Lower lobe of right lung (tissue), 2 donors: ENCODE results near the gene SLC6A1. TPM values are rescaled to one million over a fixed set of nuclear protein-coding genes. Genes with fewer than 3 reads are reported as not detected.

Experiments
- ATAC-seq, 2 donors: fragments of 200-7000 bp; cut with Tn5 transposase; one replicate each; pipeline ENCODE4 v1.9.1; 2020 to 2022; ENCODE audit warnings: mild to moderate bottlenecking in 2 of 2, moderate library complexity in 2 of 2
- DNase-seq: peaks from one replicate; pipeline ENCODE4 v3.0.0-alpha.2; 2020
- H3K27ac ChIP-seq: fragments of 200-600 bp; one replicate; pipeline ENCODE4 v1.8.0; 2022
- H3K27me3 ChIP-seq: fragments of 200-600 bp; one replicate; pipeline ENCODE4 v1.8.0; 2022; ENCODE audit warnings: low read depth
- H3K36me3 ChIP-seq: fragments of 200-600 bp; one replicate; pipeline ENCODE4 v1.8.0; 2022; ENCODE audit warnings: mild to moderate bottlenecking
- H3K4me1 ChIP-seq: fragments of 200-600 bp; one replicate; pipeline ENCODE4 v1.8.0; 2022
- H3K4me3 ChIP-seq: fragments of 200-600 bp; one replicate; pipeline ENCODE4 v1.8.0; 2022; ENCODE audit warnings: mild to moderate bottlenecking
- H3K9me3 ChIP-seq: fragments of 200-600 bp; one replicate; pipeline ENCODE4 v1.8.0; 2022
- CTCF ChIP-seq: fragments of 200-600 bp; IDR thresholded peaks from one replicate; pipeline ENCODE4 v1.8.0; 2022; ENCODE audit warnings: antibody characterized with exemption, mild to moderate bottlenecking
- intact Hi-C: fragments of 100-400 bp; cut with DNase I; formaldehyde crosslinking; loops from one replicate; pipeline ENCODE4 v1.11.0; 2022
- total RNA-seq: library from RNA; stranded (reverse); fragmentation: NEBNext Ultra II Directional; extraction: Animal tissue kit (Norgen Biotek cat#: 25700); gene quantifications from one replicate; pipeline ENCODE4 v1.2.1, GENCODE V29; 2021
- donor health status: DM: no; HTN: yes; CAD: no; lungs with severe emphysema.

Gene SLC6A1
- total RNA-seq, 1 donor from 2014 or later = 1.8 TPM

GRCh38 chr3:10955711-10956453 lies 36.7 kb upstream of the SLC6A1 start:
- H3K27ac ChIP-seq = peak overlapping the region; percentile 53
- ATAC-seq (no peak), DNase-seq (no peak)
- peaks cover 33% of the 10 kb centered on the region for H3K4me1 ChIP-seq
- no peaks in the 10 kb centered on the region for H3K27me3 ChIP-seq
- H3K4me3 ChIP-seq = no peak overlapping the region
- intact Hi-C loops = no loop called here
- no peaks in the 10 kb centered on the region for H3K36me3 ChIP-seq
- H3K9me3 ChIP-seq = no peaks in the 10 kb centered on the region
- no peak for TF ChIP-seq CTCF

- no peak for DNase-seq
- no peak for ATAC-seq
- intact Hi-C loops = no loop called here
- Histone ChIP-seq H3K27ac (peak overlapping the region; percentile 53), H3K4me3 (no peak overlapping the region), H3K27me3 (no peaks in the 10 kb centered on the region), H3K9me3 (no peaks in the 10 kb centered on the region), H3K4me1 (peaks cover 33% of the 10 kb centered on the region), H3K36me3 (no peaks in the 10 kb centered on the region)
- TF ChIP-seq CTCF = no peak
Observed at GRCh38 chr3:10956531-10956930, 36.0 kb upstream of the SLC6A1 start.

- peak overlapping the region; percentile 53 for H3K27ac ChIP-seq
- no peak for TF ChIP-seq CTCF
- DNase-seq (no peak), ATAC-seq (no peak)
- no peaks in the 10 kb centered on the region for H3K9me3 ChIP-seq
- no peaks in the 10 kb centered on the region for H3K27me3 ChIP-seq
- no peak overlapping the region for H3K4me3 ChIP-seq
- no peaks in the 10 kb centered on the region for H3K36me3 ChIP-seq
- H3K4me1 ChIP-seq = peaks cover 33% of the 10 kb centered on the region
- intact Hi-C loops = no loop called here
Observed at GRCh38 chr3:10956986-10957385, 35.6 kb upstream of the SLC6A1 start.

GRCh38 chr3:10957976-10958749 lies 34.4 kb upstream of the SLC6A1 start:
- no peak for TF ChIP-seq CTCF
- Histone ChIP-seq H3K27me3 (no peaks in the 10 kb centered on the region), H3K27ac (no peak overlapping the region), H3K9me3 (no peaks in the 10 kb centered on the region), H3K4me3 (no peak overlapping the region), H3K4me1 (peaks cover 33% of the 10 kb centered on the region), H3K36me3 (no peaks in the 10 kb centered on the region)
- intact Hi-C loops = no loop called here
- ATAC-seq (peak; percentile 85 to 91), DNase-seq (peak; percentile 95)

GRCh38 chr3:10960255-10960654 lies 32.3 kb upstream of the SLC6A1 start:
- Histone ChIP-seq H3K27me3 (no peaks in the 10 kb centered on the region), H3K27ac (no peak overlapping the region), H3K36me3 (no peaks in the 10 kb centered on the region), H3K9me3 (no peaks in the 10 kb centered on the region), H3K4me3 (no peak overlapping the region), H3K4me1 (peaks cover 33% of the 10 kb centered on the region)
- intact Hi-C loops = no loop called here
- no peak for ATAC-seq
- no peak for TF ChIP-seq CTCF
- DNase-seq = peak; percentile 16
